Measurements from ENCODE around the gene RIPK4. TPM values are rescaled to one million over a fixed set of nuclear protein-coding genes. Genes with fewer than 3 reads are reported as not detected.
A peak's percentile ranks its signal among the peaks of the same experiment; 100 is the strongest.

RIPK4 gene
- total and polyA plus RNA-seq, 2 of the 13 experiments (the other 11 are each of a cell fraction or from before 2014, with no cell fraction given) = 3.1 to 4.9 TPM

- TF ChIP-seq RERE (CRISPR knock-in tag; IDR thresholded peaks at IDR 0.05; ENCODE audit: low read depth) (peak; percentile 52; the same call in 1 of the 2 replicates), HDAC1 (CRISPR knock-in tag; IDR thresholded peaks at IDR 0.05) (peak; percentile 87), ZNF460 (CRISPR knock-in tag; IDR thresholded peaks at IDR 0.05; ENCODE audit: borderline replicate concordance) (no peak), CEBPG (CRISPR knock-in tag; IDR thresholded peaks at IDR 0.05) (peak; percentile 86), FIP1L1 (IDR thresholded peaks at IDR 0.05; ENCODE audit: borderline replicate concordance, insufficient read depth, low read depth, low read length) (no peak), REPIN1 (CRISPR knock-in tag; IDR thresholded peaks at IDR 0.05; ENCODE audit: borderline replicate concordance, low read depth) (peak; percentile 91; the same call in 1 of the 2 replicates), MED1 (CRISPR knock-in tag; IDR thresholded peaks at IDR 0.05) (peak; percentile 80), MAFK (conservative IDR thresholded peaks at IDR 0.05 in 1 of 2, IDR thresholded peaks at IDR 0.05 in 1 of 2; ENCODE audit: low read length in 2 of 2) (peak in 1 of 2 experiments; percentile 43; a peak in 2 of 4 replicates), IKZF4 (CRISPR knock-in tag; IDR thresholded peaks at IDR 0.05; ENCODE audit: borderline replicate concordance, low read depth, not compliant biosample characterization) (peak; percentile 31), ATF4 (CRISPR knock-in tag; IDR thresholded peaks at IDR 0.05) (peak in 1 of 2 experiments; percentile 7; a peak in 1 of 4 replicates), LCORL (IDR thresholded peaks at IDR 0.05) (no peak), LCORL (CRISPR knock-in tag; IDR thresholded peaks at IDR 0.05) (peak; percentile 85), RFX5 (IDR thresholded peaks at IDR 0.05; ENCODE audit: low read depth, low read length) (peak; percentile 49; the same call in 1 of the 2 replicates), ZNF574 (CRISPR knock-in tag; IDR thresholded peaks at IDR 0.05) (peak; percentile 62; the same call in 1 of the 2 replicates), FOXA3 (CRISPR knock-in tag; IDR thresholded peaks at IDR 0.05) (peak; percentile 52; the same call in 1 of the 2 replicates), SMC3 (IDR thresholded peaks at IDR 0.05; ENCODE audit: low read length) (peak; percentile 40; the same call in 1 of the 2 replicates), ZNF850 (CRISPR knock-in tag; conservative IDR thresholded peaks at IDR 0.05) (no peak), FOXP1 (IDR thresholded peaks at IDR 0.05) (no peak), FOXP1 (CRISPR knock-in tag; IDR thresholded peaks at IDR 0.05) (peak; percentile 41), GTF2F1 (IDR thresholded peaks at IDR 0.05; ENCODE audit: low read length) (0 out of 2 replicates have a peak, but pooled peaks have one; percentile 22)
Measured at GRCh38 chr21:41715649-41716281, 51.1 kb downstream of the RIPK4 start (continued).
